Activated naive CD4-positive, alpha-beta T cell treated with anti-CD3 and anti-CD28 coated beads, Interleukin-2, amount 50 U/mL, for 24 hours (primary cell): ENCODE data around the gene PNPLA6.

Experiments
- H3K27ac Mint-ChIP-seq: one replicate; pipeline ENCODE4 v1.8.0; 2021; ENCODE audit warnings: mild to moderate bottlenecking, mixed read lengths
- H3K27me3 Mint-ChIP-seq: one replicate; pipeline ENCODE4 v1.8.0; 2021; ENCODE audit warnings: mixed read lengths
- H3K36me3 Mint-ChIP-seq: one replicate; pipeline ENCODE4 v1.8.0; 2021; ENCODE audit warnings: mixed read lengths
- H3K4me1 Mint-ChIP-seq: one replicate; pipeline ENCODE4 v1.8.0; 2021; ENCODE audit warnings: mixed read lengths
- H3K4me3 Mint-ChIP-seq: one replicate; pipeline ENCODE4 v1.8.0; 2021; ENCODE audit warnings: mild to moderate bottlenecking, mixed read lengths
- H3K9me3 Mint-ChIP-seq: one replicate; pipeline ENCODE4 v1.8.0; 2021; ENCODE audit warnings: mixed read lengths

The PNPLA6 gene

GRCh38 chr19:7539827-7540425 is 4.4 kb downstream of the PNPLA6 start:
- peaks cover 18% of the 10 kb centered on the region for H3K4me1 Mint-ChIP-seq
- no peak overlapping the region for H3K27ac Mint-ChIP-seq
- no peak overlapping the region for H3K4me3 Mint-ChIP-seq
- H3K36me3 Mint-ChIP-seq: peaks cover 7% of the 10 kb centered on the region
- no peaks in the 10 kb centered on the region for H3K27me3 Mint-ChIP-seq
- H3K9me3 Mint-ChIP-seq: no peaks in the 10 kb centered on the region

- Mint-ChIP-seq H3K27me3 (no peaks in the 10 kb centered on the region), H3K27ac (no peak overlapping the region), H3K36me3 (peaks cover 7% of the 10 kb centered on the region), H3K9me3 (no peaks in the 10 kb centered on the region), H3K4me3 (no peak overlapping the region), H3K4me1 (peaks cover 20% of the 10 kb centered on the region)
Observed at GRCh38 chr19:7540761-7541474, 5.4 kb downstream of the PNPLA6 start.

- peaks cover 7% of the 10 kb centered on the region for H3K36me3 Mint-ChIP-seq
- H3K4me1 Mint-ChIP-seq: peaks cover 18% of the 10 kb centered on the region
- no peak overlapping the region for H3K27ac Mint-ChIP-seq
- no peak overlapping the region for H3K4me3 Mint-ChIP-seq
- H3K27me3 Mint-ChIP-seq: no peaks in the 10 kb centered on the region
- H3K9me3 Mint-ChIP-seq: no peaks in the 10 kb centered on the region
Observed at GRCh38 chr19:7541475-7541824, 5.9 kb downstream of the PNPLA6 start.

- no peak overlapping the region for H3K27ac Mint-ChIP-seq
- H3K9me3 Mint-ChIP-seq: no peaks in the 10 kb centered on the region
- peaks cover 15% of the 10 kb centered on the region for H3K4me1 Mint-ChIP-seq
- H3K4me3 Mint-ChIP-seq: no peak overlapping the region
- H3K27me3 Mint-ChIP-seq: no peaks in the 10 kb centered on the region
- peaks cover 7% of the 10 kb centered on the region for H3K36me3 Mint-ChIP-seq
Observed at GRCh38 chr19:7541828-7542443, 6.4 kb downstream of the PNPLA6 start.

- H3K4me1 Mint-ChIP-seq: peaks cover 11% of the 10 kb centered on the region
- no peaks in the 10 kb centered on the region for H3K9me3 Mint-ChIP-seq
- H3K4me3 Mint-ChIP-seq: no peak overlapping the region
- H3K27ac Mint-ChIP-seq: no peak overlapping the region
- no peaks in the 10 kb centered on the region for H3K27me3 Mint-ChIP-seq
- H3K36me3 Mint-ChIP-seq: peaks cover 7% of the 10 kb centered on the region
Observed at GRCh38 chr19:7542556-7543348, 7.2 kb downstream of the PNPLA6 start.

GRCh38 chr19:7544626-7545025 is 9.1 kb downstream of the PNPLA6 start:
- peaks cover 11% of the 10 kb centered on the region for H3K4me1 Mint-ChIP-seq
- no peak overlapping the region for H3K27ac Mint-ChIP-seq
- no peaks in the 10 kb centered on the region for H3K27me3 Mint-ChIP-seq
- H3K4me3 Mint-ChIP-seq: no peak overlapping the region
- H3K36me3 Mint-ChIP-seq: peaks cover 7% of the 10 kb centered on the region
- no peaks in the 10 kb centered on the region for H3K9me3 Mint-ChIP-seq

- no peaks in the 10 kb centered on the region for H3K27me3 Mint-ChIP-seq
- no peaks in the 10 kb centered on the region for H3K9me3 Mint-ChIP-seq
- no peak overlapping the region for H3K27ac Mint-ChIP-seq
- H3K4me1 Mint-ChIP-seq: peaks cover 11% of the 10 kb centered on the region
- H3K4me3 Mint-ChIP-seq: no peak overlapping the region
- H3K36me3 Mint-ChIP-seq: peaks cover 6% of the 10 kb centered on the region
Observed at GRCh38 chr19:7545300-7545699, 9.8 kb downstream of the PNPLA6 start.

GRCh38 chr19:7545904-7546303 is 10.4 kb downstream of the PNPLA6 start:
- Mint-ChIP-seq H3K4me1 (peaks cover 11% of the 10 kb centered on the region), H3K4me3 (no peak overlapping the region), H3K36me3 (peaks cover 5% of the 10 kb centered on the region), H3K27ac (no peak overlapping the region), H3K9me3 (no peaks in the 10 kb centered on the region), H3K27me3 (no peaks in the 10 kb centered on the region)

GRCh38 chr19:7547159-7547558 is 11.6 kb downstream of the PNPLA6 start:
- no peak overlapping the region for H3K27ac Mint-ChIP-seq
- no peaks in the 10 kb centered on the region for H3K9me3 Mint-ChIP-seq
- peaks cover 11% of the 10 kb centered on the region for H3K4me1 Mint-ChIP-seq
- H3K36me3 Mint-ChIP-seq: peaks cover 5% of the 10 kb centered on the region
- H3K27me3 Mint-ChIP-seq: no peaks in the 10 kb centered on the region
- no peak overlapping the region for H3K4me3 Mint-ChIP-seq

- Mint-ChIP-seq H3K27me3 (no peaks in the 10 kb centered on the region), H3K27ac (no peak overlapping the region), H3K4me1 (peaks cover 8% of the 10 kb centered on the region), H3K9me3 (no peaks in the 10 kb centered on the region), H3K36me3 (peaks cover 3% of the 10 kb centered on the region), H3K4me3 (no peak overlapping the region)
Observed at GRCh38 chr19:7549429-7550148, 14.1 kb downstream of the PNPLA6 start.

GRCh38 chr19:7550169-7550770 is 14.8 kb downstream of the PNPLA6 start:
- no peaks in the 10 kb centered on the region for H3K27me3 Mint-ChIP-seq
- peaks cover 3% of the 10 kb centered on the region for H3K36me3 Mint-ChIP-seq
- peaks cover 8% of the 10 kb centered on the region for H3K4me1 Mint-ChIP-seq
- H3K4me3 Mint-ChIP-seq: no peak overlapping the region
- H3K9me3 Mint-ChIP-seq: no peaks in the 10 kb centered on the region
- H3K27ac Mint-ChIP-seq: no peak overlapping the region

- H3K27me3 Mint-ChIP-seq: no peaks in the 10 kb centered on the region
- H3K9me3 Mint-ChIP-seq: no peaks in the 10 kb centered on the region
- no peak overlapping the region for H3K4me3 Mint-ChIP-seq
- H3K27ac Mint-ChIP-seq: peak overlapping the region; percentile 53
- H3K4me1 Mint-ChIP-seq: peaks cover 4% of the 10 kb centered on the region
- peaks cover 3% of the 10 kb centered on the region for H3K36me3 Mint-ChIP-seq
Observed at GRCh38 chr19:7550987-7551761, 15.7 kb downstream of the PNPLA6 start.

- Mint-ChIP-seq H3K27me3 (no peaks in the 10 kb centered on the region), H3K9me3 (no peaks in the 10 kb centered on the region), H3K4me1 (peaks cover 4% of the 10 kb centered on the region), H3K27ac (peak overlapping the region; percentile 14), H3K4me3 (no peak overlapping the region), H3K36me3 (peaks cover 3% of the 10 kb centered on the region)
Observed at GRCh38 chr19:7552781-7553180, 17.3 kb downstream of the PNPLA6 start.

- Mint-ChIP-seq H3K9me3 (no peaks in the 10 kb centered on the region), H3K4me1 (peaks cover 4% of the 10 kb centered on the region), H3K27me3 (no peaks in the 10 kb centered on the region), H3K4me3 (no peak overlapping the region), H3K27ac (no peak overlapping the region), H3K36me3 (peaks cover 10% of the 10 kb centered on the region)
Observed at GRCh38 chr19:7554565-7554964, 19.0 kb downstream of the PNPLA6 start.
